GM19025 (cell line): ENCODE measurements around the gene EEF1AKMT3.
"Not testable (repeated sequence)": the region's sequence is repeated elsewhere in the genome, so short reads cannot be mapped to it uniquely, and the experiment has no call there.

Experiments
- ATAC-seq: cut with Tn5 transposase; IDR thresholded peaks from one replicate; pipeline ENCODE4 v1.9.1; 2021; ENCODE audit warnings: mild to moderate bottlenecking, low read depth, moderate library complexity; ENCODE audit not compliant: unreplicated experiment

EEF1AKMT3 gene

DNA sequence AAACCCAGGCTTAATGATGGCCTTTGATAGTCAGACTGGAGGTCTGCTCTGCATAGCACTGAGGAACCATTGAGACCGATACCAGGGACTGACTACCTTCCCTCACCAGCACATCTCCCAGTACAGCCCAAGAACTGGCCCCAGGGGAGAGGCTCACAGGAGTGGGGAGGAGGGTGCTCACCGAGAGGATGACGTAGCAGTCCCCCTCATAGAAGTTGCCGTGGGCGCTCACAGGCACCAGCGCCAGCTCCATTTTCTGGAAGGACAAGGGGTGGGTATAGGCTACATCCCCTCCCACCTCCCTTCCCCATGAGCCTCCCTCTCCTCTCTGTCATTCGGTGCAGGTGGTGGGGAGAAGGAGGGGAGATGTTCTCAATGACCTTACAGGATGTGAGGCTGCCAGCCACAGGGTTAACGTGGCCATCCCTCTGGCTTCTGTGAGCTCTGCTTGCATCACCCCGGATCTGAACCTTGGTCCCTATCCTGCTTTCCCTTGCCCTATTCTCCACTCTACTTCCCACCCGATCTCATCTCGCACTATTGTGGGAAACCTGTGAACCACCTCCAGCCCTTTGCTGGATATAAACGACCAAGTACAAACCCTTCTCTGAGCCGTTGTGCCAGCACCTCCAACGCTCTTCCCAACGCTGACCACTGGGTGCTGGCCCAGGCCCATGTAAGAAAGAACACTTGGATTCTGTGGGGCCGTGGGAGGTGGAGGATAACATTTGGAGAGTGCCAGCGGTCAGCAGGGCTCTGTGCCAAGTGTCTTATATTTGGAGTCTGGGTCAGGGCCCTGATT lies 41.8 kb downstream of the EEF1AKMT3 start:
- no peak for ATAC-seq

DNA sequence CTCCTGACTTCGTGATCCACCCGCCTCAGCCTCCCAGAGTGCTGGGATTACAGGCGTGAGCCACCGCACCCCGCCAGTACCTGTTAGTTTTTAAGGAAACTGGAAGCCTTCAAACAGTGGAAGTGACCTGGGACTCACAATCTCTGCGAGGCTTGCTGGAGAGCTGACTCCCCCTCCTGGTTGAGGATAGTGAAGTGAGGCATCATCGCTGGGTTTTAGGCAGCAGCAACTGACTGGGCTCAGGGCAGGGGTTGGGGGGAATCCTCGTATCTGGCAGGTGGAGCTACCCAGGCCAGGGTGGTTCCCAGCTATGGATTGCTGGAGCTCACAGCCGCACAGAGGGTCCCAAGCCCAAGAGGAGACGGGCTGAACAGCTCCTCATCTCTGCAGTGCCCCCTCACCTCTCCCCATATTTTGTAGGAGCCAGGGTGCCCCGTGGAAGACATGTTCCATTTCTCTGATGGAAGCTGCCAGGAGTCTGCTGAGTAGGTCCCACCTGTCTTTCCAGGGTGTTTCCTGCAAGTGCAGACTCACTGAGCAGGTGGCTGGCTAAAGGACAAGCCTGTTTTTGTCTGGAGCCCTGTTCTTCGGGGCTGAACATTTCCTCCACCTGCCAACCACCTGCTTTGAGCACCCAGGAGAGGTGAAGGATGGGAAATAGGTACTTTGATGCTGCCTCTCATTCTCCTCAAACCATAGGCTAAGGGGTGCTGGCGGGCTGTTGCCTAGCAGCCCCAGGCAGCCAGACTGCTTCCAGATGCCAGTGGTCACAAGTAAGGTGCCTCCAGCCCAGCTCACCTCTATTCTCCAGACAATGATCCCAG lies 43.0 kb downstream of the EEF1AKMT3 start:
- ATAC-seq: no peak

DNA sequence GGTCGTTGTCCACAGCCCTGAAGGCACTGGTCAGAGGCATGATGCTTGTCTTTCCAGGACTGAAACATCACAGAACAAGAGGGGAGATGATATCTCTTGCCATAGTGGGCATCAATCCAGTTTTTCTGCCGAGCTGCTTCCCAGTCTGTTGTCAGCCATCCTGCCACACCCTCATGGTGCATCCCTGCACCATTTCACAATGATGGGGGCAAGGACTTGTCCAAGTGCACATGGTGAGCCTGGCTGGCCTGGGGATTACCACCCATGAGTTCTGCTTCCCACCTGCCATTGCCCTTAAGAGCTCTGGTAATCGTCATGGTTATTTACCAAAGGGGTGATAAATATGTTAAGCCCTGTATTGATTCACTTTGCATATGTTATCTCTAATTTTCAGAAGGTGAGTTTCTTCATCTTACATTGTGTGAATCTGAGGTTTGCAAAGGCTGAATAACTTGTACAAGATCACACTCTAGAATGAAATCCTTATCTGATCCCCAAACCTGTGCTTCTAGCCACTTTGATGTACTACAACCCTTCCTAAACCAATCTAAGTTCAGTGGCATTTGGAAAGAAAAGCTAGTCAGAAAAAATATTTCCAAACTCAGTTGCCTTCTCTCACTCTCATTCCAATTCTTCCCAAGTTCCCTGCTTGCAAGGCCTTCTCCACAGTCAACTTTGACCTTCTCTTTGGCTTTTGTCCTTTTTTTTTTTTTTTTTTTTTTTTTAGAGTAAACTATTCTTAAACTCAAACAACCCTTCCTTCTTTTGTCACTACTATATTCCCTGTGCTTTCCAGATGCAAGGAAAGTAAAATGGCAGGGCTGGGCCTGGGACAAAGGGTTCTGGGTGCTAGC lies 43.8 kb downstream of the EEF1AKMT3 start:
- ATAC-seq: no peak

DNA sequence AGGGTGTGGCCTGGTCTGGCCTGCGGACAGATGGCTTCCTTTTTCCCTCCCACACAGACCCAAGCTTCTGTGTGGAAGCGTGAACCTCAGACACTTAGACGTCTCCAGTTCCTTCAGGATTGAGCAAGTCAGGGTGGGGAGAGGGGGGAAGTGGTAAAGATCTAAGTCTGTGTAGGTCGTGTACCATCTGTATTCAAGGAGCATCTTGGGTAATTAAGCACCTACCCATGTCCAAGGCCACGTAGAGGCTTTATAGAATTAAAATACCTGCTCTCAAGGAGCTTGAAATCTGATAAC lies 44.4 kb downstream of the EEF1AKMT3 start:
- no peak for ATAC-seq

DNA sequence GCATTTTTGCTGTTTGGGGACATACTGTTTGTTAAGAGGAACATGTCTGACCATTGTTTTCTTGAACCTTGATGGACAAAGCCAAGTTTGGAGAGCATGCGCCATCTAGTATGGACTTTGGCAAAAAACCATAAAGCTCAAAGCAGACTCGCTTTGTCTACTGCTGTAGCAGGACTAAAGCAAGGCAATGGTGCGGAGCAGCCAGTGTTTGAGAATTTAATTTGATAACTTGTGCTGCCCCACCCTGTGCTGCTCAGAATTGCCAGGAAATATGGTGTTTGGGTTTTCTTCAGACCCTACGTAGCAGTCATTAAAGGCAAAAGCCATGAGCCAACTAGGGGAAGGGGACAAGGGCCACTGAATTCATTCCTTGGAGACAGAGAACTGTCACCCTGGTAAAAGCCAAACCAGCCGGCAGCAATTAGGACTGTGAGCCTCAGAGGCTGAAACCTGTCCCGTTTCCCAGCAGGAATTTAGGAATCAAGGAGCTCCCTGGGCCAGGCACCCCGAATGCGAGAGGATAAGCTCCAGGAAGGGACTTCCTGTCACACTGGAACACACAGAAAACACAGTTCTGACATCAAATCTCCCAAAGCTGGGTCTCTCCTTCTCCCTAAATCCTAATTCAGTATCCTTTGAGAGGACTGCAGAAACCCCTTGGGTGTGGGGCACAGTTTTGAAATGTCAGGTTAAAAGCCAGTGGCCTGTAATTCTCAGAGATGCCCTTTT lies 45.0 kb downstream of the EEF1AKMT3 start:
- no peak for ATAC-seq

DNA sequence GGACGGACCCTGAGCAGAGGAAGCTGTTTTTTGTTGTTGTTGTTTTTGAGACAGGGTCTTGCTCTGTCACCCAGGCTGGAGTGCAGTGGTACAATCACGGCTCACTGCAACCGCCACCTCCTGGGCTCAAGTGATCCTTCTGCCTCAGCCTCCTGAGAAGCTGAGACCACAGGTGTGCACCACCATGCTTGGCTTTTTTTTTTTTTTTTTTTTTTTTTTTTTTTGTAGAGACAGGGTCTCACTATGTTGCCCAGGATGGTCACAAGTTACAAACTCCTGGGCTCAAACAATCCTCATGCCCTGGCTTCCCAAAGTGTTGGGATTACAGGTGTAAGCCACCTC lies 45.5 kb downstream of the EEF1AKMT3 start:
- ATAC-seq: not testable (repeated sequence)

DNA sequence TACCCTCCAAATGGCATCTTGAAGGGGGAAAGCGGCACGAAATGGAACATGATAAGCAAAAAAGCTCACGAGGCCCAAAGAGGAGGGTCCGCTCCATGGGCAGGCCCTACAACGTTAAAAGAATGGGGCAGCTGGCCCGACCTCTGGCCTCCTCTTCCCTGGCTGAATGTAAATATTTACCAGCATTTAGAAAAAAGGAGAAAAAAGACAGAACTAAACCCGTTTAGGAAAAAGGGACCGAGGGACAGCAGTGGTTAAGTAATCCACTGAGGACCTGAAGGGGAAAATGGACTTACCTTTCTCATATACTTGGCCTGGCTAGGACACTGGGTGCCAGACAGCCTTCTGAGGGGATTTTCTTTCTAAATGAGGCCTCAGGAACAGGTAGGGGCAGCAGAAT lies 47.7 kb downstream of the EEF1AKMT3 start:
- not testable (repeated sequence) for ATAC-seq

DNA sequence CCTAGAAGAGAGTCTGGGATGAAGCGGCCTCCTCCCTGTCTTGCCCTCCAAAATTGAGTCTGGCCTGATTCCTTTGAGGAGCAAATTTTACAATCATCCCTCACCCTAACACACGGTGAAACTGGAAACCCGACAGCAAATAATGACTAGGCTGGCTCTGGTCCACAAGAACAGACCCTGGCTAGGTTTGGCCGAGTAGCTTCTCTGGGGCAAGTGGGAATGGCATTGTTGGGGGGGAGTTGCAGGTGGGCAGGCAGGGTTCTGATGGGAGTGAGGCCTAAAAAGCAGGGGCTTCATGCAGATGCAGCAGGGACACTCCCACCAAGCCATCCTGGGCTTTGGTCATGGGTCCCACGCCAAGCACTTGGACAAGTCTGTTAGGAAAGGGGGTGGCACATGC lies 48.6 kb downstream of the EEF1AKMT3 start:
- not testable (repeated sequence) for ATAC-seq

DNA sequence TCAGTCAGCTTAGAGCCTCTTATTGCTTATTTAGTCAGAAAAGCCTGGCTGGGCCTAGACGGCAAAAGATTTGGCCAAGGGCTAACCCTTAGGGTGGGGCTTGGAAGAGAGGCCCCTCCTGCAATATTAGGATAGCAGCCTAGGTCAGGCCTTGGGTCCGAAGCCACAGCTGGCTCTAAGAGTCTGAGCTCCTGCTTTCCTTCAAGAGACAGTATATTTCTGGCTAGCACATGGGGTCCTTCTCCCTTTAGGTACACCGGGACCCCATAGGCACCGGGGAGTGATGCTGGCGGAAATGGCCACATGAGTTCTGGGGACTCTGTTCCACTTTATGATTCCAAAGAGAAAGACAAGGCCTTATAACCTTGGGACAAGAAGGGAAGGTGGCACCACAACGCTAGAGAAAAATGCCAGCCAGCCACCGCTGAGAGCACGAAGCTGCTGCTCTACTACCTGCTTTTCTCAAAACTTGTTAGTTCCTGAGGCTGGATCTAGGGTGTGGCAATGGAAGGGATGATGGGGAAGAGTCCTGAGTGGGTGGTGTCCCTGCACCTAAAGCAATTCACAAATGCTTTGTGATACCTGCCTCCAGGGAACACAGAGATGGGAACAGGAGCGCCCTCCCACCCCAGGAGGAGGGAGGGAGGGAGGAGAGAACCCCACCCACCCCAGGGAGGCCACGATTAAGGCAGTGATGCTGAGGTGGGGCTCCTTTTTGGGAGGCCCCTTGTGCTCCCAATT lies 49.2 kb downstream of the EEF1AKMT3 start:
- ATAC-seq: no peak

DNA sequence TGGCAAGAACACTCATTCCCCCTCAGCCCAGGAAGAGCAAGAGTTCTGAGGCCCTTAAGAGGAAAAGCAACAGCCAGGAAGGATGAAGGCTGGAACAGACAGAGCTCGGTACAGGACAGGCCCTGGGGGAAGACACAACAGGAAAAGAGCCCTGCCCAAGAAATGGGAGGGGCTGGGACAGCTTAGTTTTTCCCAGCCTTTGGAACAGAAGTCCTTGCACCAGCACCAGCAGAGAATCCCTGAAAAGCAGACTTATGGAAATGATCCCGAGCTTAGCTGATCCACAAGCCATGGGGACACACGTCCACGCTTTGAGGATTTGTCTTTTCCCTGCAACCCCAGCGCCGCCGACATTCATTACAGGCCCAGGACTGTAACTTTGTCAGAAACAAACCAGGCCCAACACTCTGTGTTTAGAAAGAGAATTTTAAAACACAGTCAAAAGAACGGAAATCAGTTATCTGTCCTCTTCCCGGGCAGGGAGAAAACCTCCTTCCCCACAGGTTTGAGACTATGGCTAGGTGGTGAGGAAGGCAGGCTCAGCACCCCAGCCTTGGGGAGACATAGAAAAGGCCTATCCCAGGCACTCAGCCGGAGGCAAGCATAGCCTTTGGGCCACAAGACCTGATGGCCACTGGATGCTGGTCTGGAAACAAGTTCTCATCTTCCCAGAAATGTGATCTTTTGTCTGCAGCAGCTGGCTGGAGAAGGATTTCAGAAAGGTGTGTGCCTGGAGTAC lies 50.1 kb downstream of the EEF1AKMT3 start:
- no peak for ATAC-seq

DNA sequence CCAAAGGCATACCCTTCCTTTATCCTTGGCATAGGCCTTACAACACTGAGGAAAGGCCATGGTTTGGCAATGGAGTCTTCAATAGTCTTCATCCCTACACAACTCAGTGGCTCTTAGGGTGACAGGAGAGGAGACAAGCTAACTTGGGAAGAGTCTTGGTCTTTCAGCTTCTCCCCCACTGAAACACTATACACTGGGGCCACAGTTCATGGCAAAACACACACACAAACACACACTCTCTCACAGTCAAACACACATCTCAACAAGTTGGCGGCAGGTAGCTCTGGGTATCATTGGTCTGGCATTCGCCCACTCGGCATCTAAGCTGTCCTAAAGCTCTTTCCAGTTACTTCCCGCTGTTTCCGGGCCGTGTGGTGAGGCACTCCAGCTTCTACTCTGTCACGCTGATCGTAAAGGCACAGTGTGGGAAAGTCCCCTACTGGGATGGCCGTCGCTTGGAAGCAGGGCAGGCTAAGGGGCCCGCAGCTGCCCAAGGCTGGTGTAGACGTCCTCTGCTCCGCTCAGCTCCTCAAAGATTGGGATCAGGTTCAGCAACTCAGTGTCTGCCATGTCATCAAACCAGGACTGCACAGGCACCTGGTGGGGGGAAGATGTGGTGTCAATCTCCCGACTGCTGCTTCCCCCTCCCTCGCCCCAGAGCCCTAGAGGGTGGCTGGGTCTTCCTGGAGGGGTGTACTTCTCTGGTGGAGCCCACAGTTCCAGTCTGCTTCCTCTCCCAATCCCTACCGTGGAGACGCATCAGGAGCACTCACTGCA lies 50.9 kb downstream of the EEF1AKMT3 start:
- ATAC-seq: no peak

DNA sequence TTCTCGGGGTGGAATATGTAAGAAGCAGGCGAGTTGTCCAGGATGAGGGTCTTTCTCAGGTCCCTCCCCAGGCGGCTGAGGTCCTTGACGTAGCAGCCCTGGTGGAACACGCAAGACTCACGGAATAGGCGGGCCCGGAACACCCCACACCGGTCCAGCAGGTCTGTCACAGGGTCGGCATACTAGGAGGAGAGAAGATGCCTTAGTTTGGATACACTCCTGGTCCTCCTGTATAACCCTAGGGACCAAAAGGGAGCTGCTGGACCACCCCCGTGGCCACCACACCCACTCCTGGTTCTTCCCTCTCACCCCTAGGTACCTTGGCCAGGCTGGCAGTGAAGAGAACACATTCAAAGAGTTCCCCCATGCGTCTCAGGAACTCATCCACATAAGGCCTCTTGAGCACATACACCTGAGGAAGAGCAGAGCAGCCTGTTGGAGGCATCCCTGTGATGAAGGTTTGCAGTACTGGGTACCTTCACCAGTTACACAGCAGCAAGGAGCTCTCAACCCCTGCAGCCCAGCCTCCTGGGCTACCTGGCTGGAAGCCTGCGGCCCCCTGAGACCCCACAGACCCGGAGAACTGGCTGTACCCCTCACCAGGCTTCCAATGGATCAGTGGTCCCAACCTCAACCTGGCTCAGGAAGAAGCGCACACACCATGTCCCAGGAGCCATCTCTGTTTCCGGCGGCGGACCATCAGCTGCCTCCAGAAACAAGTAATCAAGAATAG lies 51.7 kb downstream of the EEF1AKMT3 start:
- ATAC-seq: no peak

DNA sequence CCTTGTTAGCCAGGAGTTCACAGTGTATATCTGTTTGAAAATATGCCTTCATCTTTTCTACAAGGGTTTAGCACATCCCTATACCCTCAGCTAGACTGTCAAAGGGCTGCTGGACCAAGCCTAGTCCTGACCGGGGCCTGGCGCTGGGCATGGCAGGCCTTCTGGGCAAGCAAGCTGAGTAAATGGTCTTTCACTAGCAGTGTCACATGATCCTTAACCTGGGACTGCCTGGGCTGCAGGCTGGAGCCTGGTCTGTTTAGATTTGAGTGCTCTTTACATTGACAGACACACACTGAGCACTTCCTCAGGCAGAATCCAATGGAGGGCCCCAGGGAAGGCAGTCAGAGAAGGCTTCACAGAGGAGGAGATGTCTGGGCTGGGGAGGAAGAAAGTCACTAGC lies 53.0 kb downstream of the EEF1AKMT3 start:
- no peak for ATAC-seq

DNA sequence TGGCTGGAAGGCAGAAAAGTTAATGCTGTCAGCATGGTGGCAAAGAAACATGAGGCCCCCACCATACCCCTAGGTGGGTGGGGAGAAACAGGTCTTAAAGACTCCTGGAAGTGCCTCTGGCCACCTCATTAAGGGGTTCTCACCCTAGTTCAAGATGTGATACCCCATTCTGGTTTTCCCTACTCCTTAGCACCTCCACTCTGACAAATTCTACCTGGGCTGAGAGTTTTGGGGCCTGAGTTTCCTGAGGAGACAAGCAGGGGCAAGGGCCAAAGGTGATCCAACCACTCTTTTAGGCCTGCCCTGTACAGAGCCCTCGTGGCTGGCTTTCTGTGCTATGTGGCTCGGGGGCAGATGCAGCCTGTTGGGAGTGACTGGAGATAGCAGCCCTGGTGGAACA lies 54.0 kb downstream of the EEF1AKMT3 start:
- ATAC-seq: no peak

DNA sequence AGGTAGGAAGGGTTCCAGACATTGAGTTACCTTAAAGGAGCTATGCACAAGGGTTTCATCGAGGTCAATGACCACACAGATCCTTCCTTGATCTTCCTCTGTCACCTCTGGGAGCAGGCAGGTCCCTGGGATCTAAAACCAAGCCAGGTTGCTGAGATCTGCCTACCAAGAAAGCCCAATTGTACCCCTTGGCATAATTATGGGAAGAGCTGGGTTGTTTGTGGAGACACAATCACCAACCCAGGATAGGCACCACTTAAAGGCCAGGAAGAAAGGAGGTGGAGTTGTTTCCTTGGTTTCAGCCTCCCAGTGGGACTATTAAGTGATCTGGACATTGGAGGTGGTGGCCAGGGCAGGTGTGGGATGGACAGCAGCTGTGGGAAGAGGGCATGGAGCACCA lies 54.6 kb downstream of the EEF1AKMT3 start:
- ATAC-seq: no peak

DNA sequence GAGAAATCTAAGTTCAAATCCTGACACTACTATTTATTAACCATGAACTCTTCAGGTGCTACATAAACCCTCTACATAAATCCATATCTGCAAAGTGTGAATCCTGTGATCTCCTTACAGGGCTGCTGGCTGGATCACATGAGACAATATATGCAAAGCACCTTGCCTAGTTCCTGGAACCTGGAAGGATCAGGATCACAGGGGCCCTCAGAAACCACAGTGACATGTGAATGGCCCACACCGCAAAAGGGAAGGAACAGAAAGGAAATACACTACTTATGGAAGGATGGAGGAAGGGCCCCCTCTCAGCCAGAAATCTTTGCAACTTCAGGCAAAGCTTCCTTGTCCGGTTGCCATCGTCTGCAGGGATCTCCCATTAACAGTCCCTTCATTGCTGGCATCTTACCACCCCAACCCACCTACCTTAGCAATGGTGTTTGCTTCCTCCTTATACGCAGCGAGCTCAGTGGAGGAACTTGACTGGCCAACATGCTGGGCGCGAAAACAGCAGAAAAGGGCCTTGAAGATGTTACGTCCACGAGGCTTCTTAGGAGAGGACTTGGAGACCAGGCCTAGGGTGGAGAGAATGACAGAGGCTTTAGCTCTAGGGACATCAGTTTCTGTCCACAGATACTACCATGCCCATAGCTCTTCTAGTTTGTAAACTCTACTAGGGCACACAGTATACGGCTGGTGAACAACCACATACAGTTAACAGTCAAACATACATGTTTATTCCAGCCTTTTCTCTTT lies 56.8 kb downstream of the EEF1AKMT3 start:
- no peak for ATAC-seq

DNA sequence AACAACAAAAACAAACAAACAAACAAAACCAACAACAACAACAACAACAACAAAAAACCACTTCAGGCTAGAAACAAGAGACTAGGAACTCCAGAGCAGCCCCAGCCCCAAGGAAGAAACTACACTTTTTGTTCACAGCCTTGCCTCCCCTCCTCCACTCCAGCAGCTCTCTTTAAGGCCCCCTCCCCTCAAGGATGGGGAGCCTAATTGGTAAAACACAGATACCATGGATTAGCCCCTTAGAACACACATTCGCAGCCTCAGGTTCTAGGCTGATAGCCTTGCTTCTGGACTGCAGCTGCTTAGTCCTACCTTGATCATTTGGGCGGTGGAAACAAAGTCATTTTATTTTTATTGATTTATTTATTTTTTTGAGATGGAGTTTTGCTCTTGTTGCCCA lies 58.0 kb downstream of the EEF1AKMT3 start:
- no peak for ATAC-seq
